NCI-H345 treated with DMSO at 0.1 percent for 48 hours (cell line): ENCODE results near the gene VPS50.

Experiments
- DNase-seq: peaks from one replicate; lab custom pipeline; 2025; ENCODE audit not compliant: unreplicated experiment; lab: John Stamatoyannopoulos, UW

Gene VPS50, protein sequence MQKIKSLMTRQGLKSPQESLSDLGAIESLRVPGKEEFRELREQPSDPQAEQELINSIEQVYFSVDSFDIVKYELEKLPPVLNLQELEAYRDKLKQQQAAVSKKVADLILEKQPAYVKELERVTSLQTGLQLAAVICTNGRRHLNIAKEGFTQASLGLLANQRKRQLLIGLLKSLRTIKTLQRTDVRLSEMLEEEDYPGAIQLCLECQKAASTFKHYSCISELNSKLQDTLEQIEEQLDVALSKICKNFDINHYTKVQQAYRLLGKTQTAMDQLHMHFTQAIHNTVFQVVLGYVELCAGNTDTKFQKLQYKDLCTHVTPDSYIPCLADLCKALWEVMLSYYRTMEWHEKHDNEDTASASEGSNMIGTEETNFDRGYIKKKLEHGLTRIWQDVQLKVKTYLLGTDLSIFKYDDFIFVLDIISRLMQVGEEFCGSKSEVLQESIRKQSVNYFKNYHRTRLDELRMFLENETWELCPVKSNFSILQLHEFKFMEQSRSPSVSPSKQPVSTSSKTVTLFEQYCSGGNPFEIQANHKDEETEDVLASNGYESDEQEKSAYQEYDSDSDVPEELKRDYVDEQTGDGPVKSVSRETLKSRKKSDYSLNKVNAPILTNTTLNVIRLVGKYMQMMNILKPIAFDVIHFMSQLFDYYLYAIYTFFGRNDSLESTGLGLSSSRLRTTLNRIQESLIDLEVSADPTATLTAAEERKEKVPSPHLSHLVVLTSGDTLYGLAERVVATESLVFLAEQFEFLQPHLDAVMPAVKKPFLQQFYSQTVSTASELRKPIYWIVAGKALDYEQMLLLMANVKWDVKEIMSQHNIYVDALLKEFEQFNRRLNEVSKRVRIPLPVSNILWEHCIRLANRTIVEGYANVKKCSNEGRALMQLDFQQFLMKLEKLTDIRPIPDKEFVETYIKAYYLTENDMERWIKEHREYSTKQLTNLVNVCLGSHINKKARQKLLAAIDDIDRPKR

GRCh38 chr7:93231799-93232672, at the start of gene VPS50:
VPS50 (plus strand) TSS chr7:93232366; CDS start chr7:93232468, 102 bp downstream.
- DNase-seq, result peak; percentile 95

- DNase-seq, result no peak
These were observed 46.7 kb upstream of the VPS50 start for GRCh38 chr7:93185303-93186027.

- no peak for DNase-seq
These were observed 43.1 kb upstream of the VPS50 start for GRCh38 chr7:93188870-93189634.

DNA sequence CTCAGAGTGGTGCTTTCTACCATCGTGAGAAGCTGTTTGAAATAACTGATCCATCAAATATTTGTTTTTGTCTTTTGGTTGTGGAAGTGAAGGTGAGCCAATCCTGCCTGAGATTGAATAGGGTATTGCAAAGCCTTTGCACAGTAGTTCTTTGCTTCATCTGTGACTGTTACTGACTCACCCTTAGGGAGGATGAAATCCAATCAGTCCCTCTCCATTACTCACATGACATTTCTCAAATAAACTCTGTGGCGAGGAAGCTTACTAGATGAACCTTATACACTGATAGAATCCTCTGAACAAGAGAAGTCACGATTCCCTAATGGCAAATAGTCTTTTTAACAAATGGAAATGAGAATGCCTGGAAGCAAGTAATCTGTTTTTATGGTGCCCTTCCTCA, 37.8 kb upstream of the VPS50 start:
- no peak for DNase-seq

- DNase-seq, result no peak
These were observed 35.8 kb upstream of the VPS50 start for GRCh38 chr7:93196336-93196735.

DNA sequence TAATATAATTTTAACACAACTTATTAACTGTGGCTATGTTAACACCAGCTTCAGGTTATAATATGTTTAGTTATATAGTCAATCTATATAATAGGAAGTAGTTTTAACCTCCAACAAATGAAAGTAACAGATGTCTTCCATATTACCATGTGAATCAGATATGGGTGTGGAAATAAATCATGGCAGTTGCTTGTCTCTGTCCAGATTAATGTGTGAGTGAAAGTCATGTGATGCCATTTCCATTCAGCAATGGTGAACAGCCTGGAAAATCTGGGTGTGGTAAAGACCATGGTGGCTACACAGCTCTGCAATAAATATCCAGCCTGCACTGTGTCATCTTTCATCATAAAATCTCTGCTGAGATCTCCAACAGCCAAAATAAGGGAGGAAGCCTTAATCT, 33.7 kb upstream of the VPS50 start:
- DNase-seq, result no peak

GRCh38 chr7:93202594-93203250, 29.4 kb upstream of the VPS50 start:
- DNase-seq, result no peak

- peak; percentile 56 for DNase-seq
These were observed 28.7 kb upstream of the VPS50 start for GRCh38 chr7:93203496-93203895.

- no peak for DNase-seq
These were observed 27.1 kb upstream of the VPS50 start for GRCh38 chr7:93205046-93205445.

DNA sequence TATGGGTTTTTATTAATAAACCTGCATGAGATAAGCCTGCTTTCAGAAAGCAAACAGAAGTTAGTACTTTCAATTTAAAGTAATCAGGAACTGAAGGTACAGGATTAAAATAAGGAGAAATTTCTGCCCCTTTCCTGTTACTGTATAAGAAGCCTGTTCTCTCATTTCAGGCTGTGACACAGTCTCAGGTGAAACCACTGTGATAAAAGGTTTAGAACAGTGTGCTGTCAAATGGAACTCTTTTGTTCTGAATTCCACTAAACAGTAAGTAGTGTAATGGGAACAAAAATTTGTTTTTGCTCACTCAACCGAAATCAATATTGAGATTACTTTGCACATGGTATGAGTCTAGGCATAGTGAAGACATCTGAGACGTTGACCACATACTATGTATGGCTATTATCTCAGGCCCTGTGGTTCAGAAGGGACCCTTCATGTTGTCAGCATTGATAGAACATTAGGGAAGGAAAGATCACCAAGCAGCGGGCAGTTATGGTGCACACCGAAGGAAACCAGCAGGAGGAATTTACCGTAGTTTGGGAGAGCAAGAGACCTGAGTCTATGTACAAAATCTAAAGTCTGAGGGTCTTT, 20.8 kb upstream of the VPS50 start:
- DNase-seq, result no peak

DNA sequence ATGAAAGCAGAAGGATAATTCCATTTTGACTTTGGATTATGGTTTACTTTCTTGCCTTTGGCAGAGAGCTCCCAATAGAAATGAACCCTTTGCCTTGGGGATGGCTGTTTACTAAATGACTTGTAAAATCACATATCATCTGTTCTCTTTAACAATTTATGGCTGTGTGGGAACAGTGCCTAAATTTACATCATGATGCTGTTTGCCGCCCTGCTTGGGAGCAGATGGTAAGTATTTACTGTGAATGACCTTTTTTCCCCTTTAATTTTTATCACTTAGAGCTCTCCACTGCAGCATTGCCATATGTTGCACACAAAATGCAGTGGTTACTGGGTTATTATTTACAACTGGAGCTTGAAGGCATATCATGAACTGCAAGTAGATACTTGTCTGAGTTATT, 19.3 kb upstream of the VPS50 start:
- no peak for DNase-seq

- no peak for DNase-seq
These were observed 13.0 kb upstream of the VPS50 start for GRCh38 chr7:93218997-93219827.

DNA sequence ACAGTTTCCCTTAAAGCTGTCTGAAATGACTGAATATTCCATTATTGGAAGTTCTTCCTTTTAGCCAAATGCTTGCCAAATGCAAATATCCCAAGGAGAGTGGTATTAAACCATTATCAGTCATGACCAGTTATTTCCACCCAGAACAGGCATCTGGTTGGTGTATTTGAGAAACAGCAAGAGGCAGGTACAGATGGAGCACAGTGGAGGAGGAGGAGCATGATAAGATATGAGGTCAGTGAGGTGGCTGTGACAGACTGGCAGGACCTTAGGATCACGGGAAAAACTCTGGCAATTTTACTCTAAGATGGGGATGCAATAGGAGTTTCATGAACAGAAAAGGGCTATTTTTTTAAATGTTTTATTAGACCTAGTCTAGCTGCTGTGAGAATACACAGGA, 12.3 kb upstream of the VPS50 start:
- DNase-seq, result no peak

DNA sequence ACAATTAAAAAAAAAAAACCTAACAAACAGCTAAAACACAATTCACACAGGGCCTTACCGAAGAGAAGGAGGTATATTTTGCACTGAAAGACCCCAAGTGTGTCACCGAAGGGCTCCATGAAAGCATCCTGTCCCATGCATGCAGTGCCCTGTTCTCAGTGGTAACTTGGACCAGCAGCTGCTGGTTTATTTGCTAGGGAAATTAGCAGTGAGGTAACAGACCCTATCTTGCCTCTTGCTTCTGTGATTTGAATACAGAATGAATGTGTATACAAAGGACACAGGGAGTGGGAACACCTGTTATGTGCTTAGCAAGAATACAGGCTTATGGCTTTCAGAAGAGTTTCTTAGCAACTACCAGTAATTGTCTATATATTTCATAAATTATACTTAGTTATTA, 5.9 kb upstream of the VPS50 start, which contains the start of gene HEPACAM2:
TSS of gene HEPACAM2 (minus strand) at position 160 of the 400 bp plus-strand sequence.
- peak; percentile 59 for DNase-seq

GRCh38 chr7:93228302-93228701, 3.9 kb upstream of the VPS50 start:
- peak; percentile 82 for DNase-seq

DNA sequence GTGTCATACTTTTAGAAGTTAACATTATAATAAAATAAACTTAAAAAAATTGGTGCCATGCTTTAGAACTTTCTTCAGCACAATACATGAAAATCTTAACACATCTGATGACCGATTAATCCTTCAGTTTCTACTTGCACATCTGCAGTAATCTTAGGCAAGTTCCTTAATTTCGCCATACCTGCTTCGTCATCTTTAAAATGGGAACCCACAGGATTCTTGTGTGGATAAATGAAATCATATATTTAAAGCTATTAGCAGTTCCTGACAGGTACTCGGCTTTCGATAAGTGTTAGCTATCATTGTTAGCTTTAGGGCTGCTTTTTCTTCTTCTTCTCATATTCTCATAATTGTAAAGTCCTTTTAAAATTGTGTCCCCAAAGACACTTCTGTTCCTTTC, 907 bp upstream of the VPS50 start:
- DNase-seq, result no peak

- no peak for DNase-seq
These were observed 480 bp downstream of the VPS50 start for GRCh38 chr7:93232673-93233018.

GRCh38 chr7:93235541-93235940, 3.4 kb downstream of the VPS50 start:
- DNase-seq, result no peak
